Chondrocyte (in vitro differentiated cells): ENCODE results near the gene FUS. TPM values are rescaled to one million over a fixed set of nuclear protein-coding genes. Genes with fewer than 3 reads are reported as not detected.

Experiments
- DNase-seq: peaks from one replicate; pipeline ENCODE4 v3.0.0; 2021; ENCODE audit warnings: mixed read lengths, low spot score
- H3K27ac Mint-ChIP-seq: one replicate; pipeline ENCODE4 v1.8.0; 2021; ENCODE audit warnings: mild to moderate bottlenecking, moderate library complexity, mixed read lengths; ENCODE audit not compliant: unreplicated experiment
- H3K27me3 Mint-ChIP-seq: 2 replicates; pipeline ENCODE4 v1.8.0; 2021; ENCODE audit warnings: low read depth, mixed read lengths
- H3K36me3 Mint-ChIP-seq: 2 replicates; pipeline ENCODE4 v1.8.0; 2021; ENCODE audit warnings: low read depth, mixed read lengths
- H3K4me1 Mint-ChIP-seq: 2 replicates; pipeline ENCODE4 v1.8.0; 2021; ENCODE audit warnings: low read depth, mild to moderate bottlenecking, mixed read lengths
- H3K4me3 Mint-ChIP-seq: one replicate; pipeline ENCODE4 v1.8.0; 2021; ENCODE audit warnings: mild to moderate bottlenecking, moderate library complexity, mixed read lengths; ENCODE audit not compliant: unreplicated experiment
- H3K9me3 Mint-ChIP-seq: 2 replicates; pipeline ENCODE4 v1.8.0; 2021; ENCODE audit warnings: low read depth, mixed read lengths
- CTCF ChIP-seq: fragments of 200-600 bp; sonication (generic); IDR thresholded peaks from 2 replicates; pipeline ENCODE4 v1.5.0; 2021; ENCODE audit warnings: antibody characterized with exemption, mild to moderate bottlenecking, moderate library complexity
- total RNA-seq: library from RNA; stranded (reverse); gene quantifications from 3 replicates; pipeline ENCODE4 v1.2.1, GENCODE V29; 2021

FUS gene
- total RNA-seq, 1 donor from 2014 or later, result 231 TPM

- Mint-ChIP-seq H3K36me3 (peaks cover 6% of the 10 kb centered on the region), H3K4me1 (peaks cover 5% of the 10 kb centered on the region), H3K27me3 (no peaks in the 10 kb centered on the region), H3K9me3 (no peaks in the 10 kb centered on the region), H3K4me3 (no peak overlapping the region), H3K27ac (no peak overlapping the region)
- no peak for DNase-seq
- no peak for TF ChIP-seq CTCF
Measured at GRCh38 chr16:31132303-31132979, 47.5 kb upstream of the FUS start.

- Mint-ChIP-seq H3K27me3 (no peaks in the 10 kb centered on the region), H3K36me3 (peaks cover 2% of the 10 kb centered on the region), H3K4me1 (peaks cover 5% of the 10 kb centered on the region), H3K4me3 (no peak overlapping the region), H3K27ac (no peak overlapping the region), H3K9me3 (no peaks in the 10 kb centered on the region)
- no peak for TF ChIP-seq CTCF
- DNase-seq, result no peak
Measured at GRCh38 chr16:31133046-31133501, 46.9 kb upstream of the FUS start.

- Mint-ChIP-seq H3K4me3 (no peak overlapping the region), H3K9me3 (no peaks in the 10 kb centered on the region), H3K27ac (no peak overlapping the region), H3K27me3 (no peaks in the 10 kb centered on the region), H3K4me1 (peaks cover 10% of the 10 kb centered on the region), H3K36me3 (peaks cover 2% of the 10 kb centered on the region)
- TF ChIP-seq CTCF, result no peak
- no peak for DNase-seq
Measured at GRCh38 chr16:31134091-31134571, 45.8 kb upstream of the FUS start.

GRCh38 chr16:31134625-31135534, 45.1 kb upstream of the FUS start:
- H3K9me3 Mint-ChIP-seq, result no peaks in the 10 kb centered on the region
- peaks cover 2% of the 10 kb centered on the region for H3K36me3 Mint-ChIP-seq
- H3K4me3 Mint-ChIP-seq, result no peak overlapping the region
- H3K4me1 Mint-ChIP-seq, result peaks cover 10% of the 10 kb centered on the region
- TF ChIP-seq CTCF, result no peak
- H3K27ac Mint-ChIP-seq, result no peak overlapping the region
- no peak for DNase-seq
- H3K27me3 Mint-ChIP-seq, result no peaks in the 10 kb centered on the region

GRCh38 chr16:31135535-31136286, 44.2 kb upstream of the FUS start, which contains the start of gene PRSS8:
PRSS8 (minus strand) TSS chr16:31135727; CDS start chr16:31135498, 229 bp downstream.
- Mint-ChIP-seq H3K27me3 (no peaks in the 10 kb centered on the region), H3K4me3 (no peak within 1 kb of the TSS), H3K36me3 (peaks cover 2% of the 10 kb centered on the region), H3K9me3 (no peaks in the 10 kb centered on the region), H3K4me1 (peaks cover 12% of the 10 kb centered on the region), H3K27ac (no peak within 1 kb of the TSS)
- no peak for DNase-seq
- no peak for TF ChIP-seq CTCF
